ENCODE data around the gene FEZ2.

The FEZ2 gene

GRCh38 chr2:36597532-36598377, at the start of gene FEZ2:
TSS of gene FEZ2 (minus strand) at chr2:36598168. CDS start at chr2:36598142, 26 bp downstream.
- H3K36me3 ChIP-seq, result peaks cover 16 to 33% (median 28%) of the 10 kb centered on the region in 11 experiments
- peaks cover 13 to 30% (median 18%) of the 10 kb centered on the region in 10 experiments for H3K4me1 ChIP-seq
- TF ChIP-seq Cebpa-rat (IDR thresholded peaks at IDR 0.05), result no peak
- peaks cover 0 to 24% (median 12%) of the 10 kb centered on the region in 11 experiments; a peak in 14 of 22 replicates for H3K9me3 ChIP-seq (replicated peaks in 1 of 11)
- H3K9ac ChIP-seq, result peak within 1 kb of the TSS; percentile 85 to 92 (median 89)
- peak within 1 kb of the TSS; percentile 67 to 84 (median 75) for H3K4me3 ChIP-seq
- H3K27me3 ChIP-seq, result no peaks in the 10 kb centered on the region
- H3K27ac ChIP-seq, result peak within 1 kb of the TSS; percentile 82 to 93 (median 88)
- H3K4me2 ChIP-seq, result peak within 1 kb of the TSS; percentile 71 to 97 (median 89)
- peaks cover 0 to 39% (median 22%) of the 10 kb centered on the region in 11 experiments; a peak in 14 of 22 replicates for H4K20me1 ChIP-seq

GRCh38 chr2:36634981-36635597, 37.1 kb upstream of the FEZ2 start:
- H4K20me1 ChIP-seq, result no peaks in the 10 kb centered on the region
- TF ChIP-seq Cebpa-rat (IDR thresholded peaks at IDR 0.05), result no peak

GRCh38 chr2:36633470-36634092, 35.6 kb upstream of the FEZ2 start:
- H3K27me3 ChIP-seq, result no peaks in the 10 kb centered on the region
- TF ChIP-seq Cebpa-rat (IDR thresholded peaks at IDR 0.05), result no peak
- H4K20me1 ChIP-seq, result no peaks in the 10 kb centered on the region
- H3K4me3 ChIP-seq, result no peak overlapping the region
- H3K9me3 ChIP-seq (replicated peaks in 1 of 11), result peaks cover 0 to 16% (median 6%) of the 10 kb centered on the region in 11 experiments; a peak in 7 of 22 replicates
- H3K9ac ChIP-seq, result no peak overlapping the region
- no peaks in the 10 kb centered on the region for H3K4me1 ChIP-seq
- H3K36me3 ChIP-seq, result no peaks in the 10 kb centered on the region
- no peak overlapping the region; a peak in 1 of 22 replicates for H3K27ac ChIP-seq
- no peak overlapping the region for H3K4me2 ChIP-seq

More at GRCh38 chr2:36634981-36635597, 37.1 kb upstream of the FEZ2 start:
- Histone ChIP-seq H3K4me1 (no peaks in the 10 kb centered on the region), H3K4me3 (no peak overlapping the region), H3K4me2 (no peak overlapping the region), H3K27me3 (no peaks in the 10 kb centered on the region), H3K27ac (no peak overlapping the region), H3K9me3 (replicated peaks in 1 of 11) (peaks cover 0 to 16% (median 6%) of the 10 kb centered on the region in 11 experiments; a peak in 7 of 22 replicates), H3K9ac (no peak overlapping the region), H3K36me3 (no peaks in the 10 kb centered on the region)

- Histone ChIP-seq H3K9ac (no peak overlapping the region), H3K9me3 (replicated peaks in 1 of 11) (peaks cover 22 to 30% (median 25%) of the 10 kb centered on the region in 11 experiments), H4K20me1 (no peaks in the 10 kb centered on the region), H3K4me2 (no peak overlapping the region), H3K4me1 (no peaks in the 10 kb centered on the region), H3K27me3 (no peaks in the 10 kb centered on the region), H3K4me3 (no peak overlapping the region), H3K27ac (no peak overlapping the region), H3K36me3 (no peaks in the 10 kb centered on the region)
- no peak for TF ChIP-seq Cebpa-rat (IDR thresholded peaks at IDR 0.05)
Measured at GRCh38 chr2:36626756-36627155, 28.8 kb upstream of the FEZ2 start.

- Histone ChIP-seq H3K27me3 (no peaks in the 10 kb centered on the region), H3K4me3 (no peak overlapping the region), H3K27ac (no peak overlapping the region), H3K4me2 (no peak overlapping the region), H4K20me1 (no peaks in the 10 kb centered on the region), H3K9ac (no peak overlapping the region), H3K4me1 (no peaks in the 10 kb centered on the region), H3K36me3 (no peaks in the 10 kb centered on the region), H3K9me3 (replicated peaks in 1 of 11) (peaks cover 22 to 30% (median 25%) of the 10 kb centered on the region in 11 experiments)
- TF ChIP-seq Cebpa-rat (IDR thresholded peaks at IDR 0.05), result no peak
Measured at GRCh38 chr2:36626071-36626470, 28.1 kb upstream of the FEZ2 start.

GRCh38 chr2:36625304-36625703, 27.3 kb upstream of the FEZ2 start:
- H3K4me3 ChIP-seq, result no peak overlapping the region
- peaks cover 22 to 30% (median 25%) of the 10 kb centered on the region in 11 experiments for H3K9me3 ChIP-seq (replicated peaks in 1 of 11)
- TF ChIP-seq Cebpa-rat (IDR thresholded peaks at IDR 0.05), result peak in 2 of 11 experiments; percentile 33 to 47; a peak in 2 of 22 replicates
- no peaks in the 10 kb centered on the region for H3K27me3 ChIP-seq
- H3K4me2 ChIP-seq, result no peak overlapping the region
- no peaks in the 10 kb centered on the region for H3K36me3 ChIP-seq
- H3K27ac ChIP-seq, result no peak overlapping the region
- no peak overlapping the region for H3K9ac ChIP-seq
- H4K20me1 ChIP-seq, result no peaks in the 10 kb centered on the region
- H3K4me1 ChIP-seq, result no peaks in the 10 kb centered on the region

- Histone ChIP-seq H3K27me3 (no peaks in the 10 kb centered on the region), H3K36me3 (no peaks in the 10 kb centered on the region), H3K27ac (no peak overlapping the region), H3K4me2 (no peak overlapping the region), H3K4me3 (no peak overlapping the region), H4K20me1 (no peaks in the 10 kb centered on the region), H3K4me1 (no peaks in the 10 kb centered on the region), H3K9ac (no peak overlapping the region), H3K9me3 (replicated peaks in 1 of 11) (peaks cover 8 to 14% (median 13%) of the 10 kb centered on the region in 11 experiments)
- no peak for TF ChIP-seq Cebpa-rat (IDR thresholded peaks at IDR 0.05)
Measured at GRCh38 chr2:36620321-36620720, 22.4 kb upstream of the FEZ2 start.

- no peaks in the 10 kb centered on the region for H3K36me3 ChIP-seq
- no peak overlapping the region for H3K4me3 ChIP-seq
- no peak for TF ChIP-seq Cebpa-rat (IDR thresholded peaks at IDR 0.05)
- no peaks in the 10 kb centered on the region for H3K27me3 ChIP-seq
- no peak overlapping the region for H3K27ac ChIP-seq
- no peak overlapping the region for H3K9ac ChIP-seq
- no peaks in the 10 kb centered on the region for H4K20me1 ChIP-seq
- no peak overlapping the region for H3K4me2 ChIP-seq
- H3K4me1 ChIP-seq, result no peaks in the 10 kb centered on the region
- H3K9me3 ChIP-seq (replicated peaks in 1 of 11), result no peaks in the 10 kb centered on the region
Measured at GRCh38 chr2:36618381-36618780, 20.4 kb upstream of the FEZ2 start.

- no peak for TF ChIP-seq Cebpa-rat (IDR thresholded peaks at IDR 0.05)
- Histone ChIP-seq H3K4me1 (no peaks in the 10 kb centered on the region), H3K27ac (no peak overlapping the region), H3K9me3 (replicated peaks in 1 of 11) (no peaks in the 10 kb centered on the region), H3K4me2 (no peak overlapping the region), H3K9ac (no peak overlapping the region), H3K36me3 (no peaks in the 10 kb centered on the region), H3K27me3 (no peaks in the 10 kb centered on the region), H4K20me1 (no peaks in the 10 kb centered on the region), H3K4me3 (no peak overlapping the region)
Measured at GRCh38 chr2:36616947-36617346, 19.0 kb upstream of the FEZ2 start.
